Activated T-helper 2 cell treated with anti-CD3 and anti-CD28 coated beads, Interferon-gamma antibody, Interleukin-2, Interleukin-4, amounts not matched to agents 10 μg/mL and 5 μg/mL and 100 μg/mL, durations not matched to agents 14 hours and 24 hours and 36 hours (primary cell): ENCODE measurements around the gene CCR9. TPM values are rescaled to one million over a fixed set of nuclear protein-coding genes. Genes with fewer than 3 reads are reported as not detected.

ENCODE experiments used
- DNase-seq: peaks from one replicate; pipeline ENCODE4 v3.0.0; 2021; ENCODE audit warnings: low spot score
- H3K27ac Mint-ChIP-seq: one replicate; pipeline ENCODE4 v1.8.0; 2021; ENCODE audit warnings: mixed read lengths
- H3K27me3 Mint-ChIP-seq: one replicate; pipeline ENCODE4 v1.8.0; 2021; ENCODE audit warnings: low read depth, mixed read lengths
- H3K36me3 Mint-ChIP-seq: one replicate; pipeline ENCODE4 v1.8.0; 2021; ENCODE audit warnings: low read depth, mixed read lengths
- H3K4me1 Mint-ChIP-seq: one replicate; pipeline ENCODE4 v1.8.0; 2021; ENCODE audit warnings: low read depth, mixed read lengths
- H3K4me3 Mint-ChIP-seq: one replicate; pipeline ENCODE4 v1.8.0; 2021; ENCODE audit warnings: low read depth, mild to moderate bottlenecking, moderate library complexity, mixed read lengths
- H3K9me3 Mint-ChIP-seq: one replicate; pipeline ENCODE4 v1.8.0; 2021; ENCODE audit warnings: mixed read lengths
- intact Hi-C: fragments of 100-400 bp; cut with micrococcal nuclease; formaldehyde crosslinking; loops from one replicate; pipeline ENCODE4 v1.15.1; 2023
- total RNA-seq: library from RNA; stranded (reverse); gene quantifications from 2 replicates; pipeline ENCODE4 v1.2.3, GENCODE V29; 2022

CCR9 gene
- total RNA-seq, 1 donor from 2014 or later = not detected

DNA sequence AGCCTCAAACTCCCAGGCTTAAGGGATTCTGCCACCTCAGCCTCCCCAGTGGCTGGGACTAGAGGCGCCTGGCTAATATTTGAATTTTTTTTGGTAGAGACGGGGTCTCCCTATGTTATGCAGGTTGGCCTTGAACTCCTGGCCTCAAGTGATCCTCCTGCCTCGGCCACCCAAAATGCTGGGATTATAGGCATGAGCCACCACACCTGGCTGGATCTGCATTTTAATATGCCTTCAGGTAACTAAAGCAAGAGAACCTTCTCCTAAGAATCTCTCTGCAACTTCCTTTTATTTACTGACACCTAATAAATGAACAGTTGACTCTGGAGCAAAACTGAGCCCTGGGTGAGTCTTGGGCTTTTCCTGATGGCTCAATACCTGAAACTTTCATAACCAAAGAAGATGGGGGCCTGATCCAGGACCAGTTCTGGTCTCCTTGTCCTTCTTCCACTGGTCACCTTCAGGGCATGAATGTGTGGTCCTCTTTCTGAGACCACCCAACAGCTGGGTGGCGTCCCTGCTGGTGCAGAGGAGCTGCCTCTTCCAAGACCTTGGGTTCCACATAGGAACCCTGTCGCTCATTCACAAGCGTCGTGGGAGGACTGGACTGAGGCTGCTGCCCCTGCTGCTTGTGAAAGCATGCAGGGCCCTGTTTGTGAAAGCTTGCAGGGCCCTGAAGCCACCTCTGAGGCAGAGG is 28.2 kb downstream of the CCR9 start:
- H3K27me3 Mint-ChIP-seq = peaks cover 50% of the 10 kb centered on the region
- no peak overlapping the region for H3K27ac Mint-ChIP-seq
- intact Hi-C loops = loop anchor here (1.0 to 5.0 kb wide), 3 partner anchors 33 to 458 kb away; partner anchors contain the start of genes CCR5 and LZTFL1
- no peak overlapping the region for H3K4me3 Mint-ChIP-seq
- H3K4me1 Mint-ChIP-seq = peaks cover 30% of the 10 kb centered on the region
- H3K36me3 Mint-ChIP-seq = peaks cover 23% of the 10 kb centered on the region
- DNase-seq = no peak
- no peaks in the 10 kb centered on the region for H3K9me3 Mint-ChIP-seq

DNA sequence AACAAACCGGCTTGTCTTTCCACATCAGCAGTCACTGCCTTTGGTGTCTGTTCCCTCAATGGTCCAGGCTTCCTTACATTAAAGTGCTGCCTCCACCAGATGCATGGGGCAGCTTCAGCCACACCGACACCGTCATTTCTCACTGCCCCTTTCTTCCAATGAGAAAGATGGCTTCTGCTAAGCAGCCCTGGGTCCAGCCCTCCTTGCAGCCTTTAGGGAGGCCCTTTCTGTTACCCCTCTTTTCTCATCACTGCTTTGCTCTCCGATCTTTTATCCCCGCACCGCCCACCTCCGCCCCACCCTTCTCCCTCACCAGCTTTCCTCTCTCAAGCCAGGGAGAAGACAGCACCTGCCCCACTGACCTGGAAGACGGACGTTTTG is 28.7 kb downstream of the CCR9 start:
- Mint-ChIP-seq H3K9me3 (no peaks in the 10 kb centered on the region), H3K27ac (peak overlapping the region; percentile 26), H3K36me3 (peaks cover 25% of the 10 kb centered on the region), H3K27me3 (peaks cover 44% of the 10 kb centered on the region), H3K4me3 (peak overlapping the region; percentile 41), H3K4me1 (peaks cover 29% of the 10 kb centered on the region)
- intact Hi-C loops = loop anchor here (1.0 to 5.0 kb wide), 3 partner anchors 34 to 457 kb away; partner anchors contain the start of genes CCR5 and LZTFL1
- no peak for DNase-seq

DNA sequence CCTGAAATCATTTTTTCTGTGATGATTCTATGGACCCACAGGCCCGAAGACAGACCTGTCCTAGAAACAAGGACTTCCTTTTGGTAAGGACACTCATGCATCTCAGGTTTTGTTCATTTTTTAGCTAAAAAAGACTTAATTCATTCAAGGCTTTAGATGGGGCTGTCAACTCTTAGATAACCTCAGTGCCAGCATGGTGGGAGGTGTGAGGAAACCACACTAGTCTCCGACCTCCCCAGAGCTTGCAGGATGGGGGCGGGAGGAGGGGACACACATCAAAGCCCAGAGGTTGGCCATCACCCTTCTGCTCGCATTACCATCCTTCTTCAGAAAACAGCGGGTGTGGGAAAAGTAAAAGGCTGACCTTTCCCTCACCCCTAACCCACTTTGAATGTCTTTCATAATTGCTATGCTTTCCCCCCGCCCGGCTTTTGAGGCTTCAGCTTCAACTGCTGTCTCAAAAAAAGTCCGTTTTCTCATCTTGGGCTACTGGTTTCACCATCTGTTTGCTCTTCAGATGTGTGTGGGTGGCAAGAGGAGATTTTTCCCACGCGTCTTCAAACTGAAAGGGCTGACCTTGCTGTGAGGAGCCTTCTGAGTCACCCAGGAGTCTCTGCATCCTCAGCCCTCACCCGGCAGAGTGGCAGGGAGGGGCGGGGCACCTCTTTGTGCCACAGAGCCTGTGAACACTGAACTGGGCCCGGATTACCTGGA is 29.3 kb downstream of the CCR9 start:
- H3K4me3 Mint-ChIP-seq = peak overlapping the region; percentile 23
- peaks cover 25% of the 10 kb centered on the region for H3K4me1 Mint-ChIP-seq
- H3K27me3 Mint-ChIP-seq = peaks cover 38% of the 10 kb centered on the region
- peak overlapping the region; percentile 51 for H3K27ac Mint-ChIP-seq
- intact Hi-C loops = loop anchor here (1.0 to 5.0 kb wide), 5 partner anchors 28 to 457 kb away; partner anchors contain the start of genes CCR5, CXCR6 and LZTFL1
- no peaks in the 10 kb centered on the region for H3K9me3 Mint-ChIP-seq
- H3K36me3 Mint-ChIP-seq = peaks cover 28% of the 10 kb centered on the region
- peak; percentile 68 for DNase-seq

DNA sequence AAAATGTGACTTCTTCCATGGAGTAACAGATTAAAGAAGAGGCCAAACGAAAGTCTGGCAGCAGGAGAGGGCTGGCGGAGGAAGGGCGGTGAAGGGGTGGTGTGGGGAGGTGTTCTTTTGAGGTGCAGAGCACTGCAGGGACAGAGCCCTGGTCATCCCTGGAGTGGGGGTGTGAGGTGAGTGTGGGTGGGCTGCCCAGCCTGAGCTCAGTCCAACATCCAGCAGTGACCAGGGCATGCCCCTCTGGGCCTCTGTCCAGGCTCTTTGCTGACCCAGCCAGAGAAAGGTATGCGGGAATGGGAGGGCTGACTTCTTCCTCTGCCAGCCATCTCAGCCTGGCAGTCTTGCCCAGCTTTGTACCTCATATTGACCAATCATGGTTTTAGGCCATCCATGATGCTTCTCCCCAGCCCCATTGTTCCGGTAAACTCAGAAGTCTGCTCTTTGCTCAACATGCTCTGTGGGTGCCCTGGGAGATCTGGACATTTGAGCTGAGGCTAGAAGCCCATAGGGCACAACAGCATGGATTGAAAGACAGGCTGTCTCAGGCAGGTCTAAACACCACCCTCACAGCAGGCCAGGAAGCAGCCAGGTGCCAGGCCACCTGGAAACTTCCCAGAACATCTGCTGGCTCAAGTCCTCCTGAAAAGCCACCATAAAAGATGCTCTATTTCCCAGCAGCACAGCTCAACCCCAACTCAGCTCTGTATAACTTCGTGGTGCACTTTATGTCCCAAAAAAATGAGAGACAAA is 31.0 kb downstream of the CCR9 start:
- no peak for DNase-seq
- Mint-ChIP-seq H3K9me3 (no peaks in the 10 kb centered on the region), H3K27me3 (peaks cover 24% of the 10 kb centered on the region), H3K4me3 (no peak overlapping the region), H3K4me1 (peaks cover 25% of the 10 kb centered on the region), H3K27ac (no peak overlapping the region), H3K36me3 (peaks cover 42% of the 10 kb centered on the region)
- intact Hi-C loops = loop anchor here (5.0 kb wide), 2 partner anchors 75 to 455 kb away; partner anchors contain the start of genes CCR5 and LZTFL1

DNA sequence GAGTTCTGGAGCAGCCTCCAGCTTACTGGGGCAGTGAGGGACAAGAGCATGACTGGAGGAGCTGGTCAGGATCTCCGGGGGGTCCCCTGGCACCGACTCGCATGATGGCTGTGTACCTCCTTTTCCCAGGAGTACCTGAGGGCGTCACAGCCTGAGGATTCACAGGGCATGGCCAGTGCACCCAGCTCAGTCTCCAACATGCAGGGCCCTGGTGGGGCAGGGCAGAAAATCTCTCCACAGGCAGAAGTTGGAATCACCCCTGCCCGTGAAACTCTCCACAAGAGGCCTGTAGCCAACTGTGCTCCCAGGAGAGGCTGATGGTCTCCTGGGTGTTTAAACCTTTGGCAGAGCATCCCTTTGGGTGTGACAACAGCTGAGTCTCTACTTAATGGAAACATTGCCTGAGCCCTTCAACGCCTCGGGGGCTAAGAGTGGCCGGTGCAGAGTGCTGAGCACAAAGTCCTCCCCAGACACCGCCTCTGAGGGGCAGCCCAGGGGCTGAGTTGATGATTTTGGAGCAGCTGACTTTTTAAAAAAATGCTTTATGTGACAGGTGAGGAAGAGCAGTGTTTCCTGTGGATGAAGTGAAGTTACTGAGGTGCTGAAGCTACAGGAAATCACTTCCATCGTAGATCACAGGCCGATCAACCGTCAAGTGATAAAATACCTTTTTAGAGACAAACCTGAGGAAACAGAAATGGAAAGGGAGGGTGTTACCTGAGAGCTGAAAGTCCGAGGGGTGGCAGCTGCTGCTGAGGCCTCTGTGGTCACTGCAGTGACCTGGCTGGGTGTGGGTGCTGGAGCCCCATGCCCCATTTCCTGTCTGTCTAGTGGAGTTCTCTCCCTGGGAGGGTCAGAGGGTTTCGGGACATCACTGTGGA is 35.1 kb downstream of the CCR9 start:
- Mint-ChIP-seq H3K27me3 (peaks cover 3% of the 10 kb centered on the region), H3K36me3 (peaks cover 67% of the 10 kb centered on the region), H3K9me3 (no peaks in the 10 kb centered on the region), H3K4me1 (peaks cover 7% of the 10 kb centered on the region), H3K27ac (no peak overlapping the region), H3K4me3 (no peak overlapping the region)
- intact Hi-C loops = no loop called here
- DNase-seq = no peak

DNA sequence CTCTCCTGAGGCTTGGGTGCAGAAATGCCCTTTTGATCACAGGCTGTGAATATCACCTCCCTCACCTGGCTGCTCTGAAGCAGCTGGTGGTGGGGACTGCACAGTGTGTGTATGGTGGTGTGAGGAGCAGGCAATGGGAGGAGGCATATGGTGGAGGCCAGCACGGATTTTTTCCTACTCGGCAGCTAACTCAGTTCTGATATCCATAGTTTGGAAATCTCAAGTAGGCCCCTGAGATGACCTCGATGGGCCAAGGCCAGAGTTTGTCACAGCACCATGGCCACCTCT is 35.6 kb downstream of the CCR9 start:
- Mint-ChIP-seq H3K4me1 (peaks cover 1% of the 10 kb centered on the region), H3K4me3 (no peak overlapping the region), H3K9me3 (no peaks in the 10 kb centered on the region), H3K27me3 (peaks cover under 1% of the 10 kb centered on the region), H3K36me3 (peaks cover 70% of the 10 kb centered on the region), H3K27ac (no peak overlapping the region)
- no peak for DNase-seq
- intact Hi-C loops = no loop called here

DNA sequence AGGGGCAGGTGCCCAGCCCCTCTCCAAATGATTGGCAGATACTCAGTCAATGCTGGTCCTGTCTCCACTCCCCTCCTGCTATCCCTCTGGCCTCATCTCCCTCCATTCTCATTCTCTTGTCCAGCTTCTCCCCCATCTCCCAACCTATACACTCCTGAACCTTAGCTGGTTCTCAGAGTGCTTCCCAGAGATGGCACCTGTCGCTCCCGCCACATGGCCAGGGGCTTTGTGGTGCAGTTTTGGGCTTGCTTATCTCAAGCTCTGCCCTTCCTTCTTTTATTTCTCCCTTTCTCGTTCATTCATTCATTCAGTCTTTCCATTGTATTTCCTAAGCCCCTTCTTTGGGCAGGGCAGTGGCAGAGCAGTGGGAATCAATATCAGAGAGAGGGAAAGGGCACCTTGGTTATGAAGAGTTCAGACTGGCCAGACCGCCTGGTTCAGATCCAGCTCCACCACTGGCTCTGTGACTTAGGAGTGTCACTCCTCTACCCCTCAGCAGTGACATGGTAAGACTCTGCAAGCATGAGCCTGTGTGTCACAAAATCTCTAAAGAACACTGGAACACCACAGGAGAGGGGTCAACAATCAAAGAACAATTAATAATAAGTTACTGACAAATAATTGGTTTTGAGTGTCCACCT is 36.7 kb downstream of the CCR9 start:
- DNase-seq = no peak
- no peak overlapping the region for H3K27ac Mint-ChIP-seq
- intact Hi-C loops = no loop called here
- H3K36me3 Mint-ChIP-seq = peaks cover 80% of the 10 kb centered on the region
- no peaks in the 10 kb centered on the region for H3K4me1 Mint-ChIP-seq
- no peaks in the 10 kb centered on the region for H3K27me3 Mint-ChIP-seq
- H3K9me3 Mint-ChIP-seq = no peaks in the 10 kb centered on the region
- no peak overlapping the region for H3K4me3 Mint-ChIP-seq

DNA sequence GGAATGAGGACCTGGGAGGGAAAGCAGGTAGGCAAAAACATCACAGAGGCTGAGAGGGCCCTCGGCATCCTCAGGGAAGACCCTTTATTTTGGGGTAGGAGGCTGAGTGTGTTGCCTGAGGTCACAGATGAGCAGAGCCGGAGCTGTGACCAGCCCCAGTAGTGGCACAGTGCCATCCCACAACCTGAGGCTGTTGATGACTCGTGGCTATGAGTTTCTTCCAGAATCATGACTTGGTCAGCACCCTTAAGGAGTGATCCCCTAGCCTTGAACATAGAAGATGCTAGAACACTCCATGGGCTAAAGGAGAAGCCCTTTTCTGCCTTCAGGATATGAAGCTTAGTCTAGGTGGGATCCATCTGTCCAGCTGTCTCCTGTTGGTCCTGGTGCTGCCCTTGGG is 37.4 kb downstream of the CCR9 start:
- no peak for DNase-seq
- H3K27ac Mint-ChIP-seq = no peak overlapping the region
- H3K4me3 Mint-ChIP-seq = no peak overlapping the region
- H3K4me1 Mint-ChIP-seq = no peaks in the 10 kb centered on the region
- H3K36me3 Mint-ChIP-seq = peaks cover 81% of the 10 kb centered on the region
- intact Hi-C loops = no loop called here
- H3K27me3 Mint-ChIP-seq = no peaks in the 10 kb centered on the region
- H3K9me3 Mint-ChIP-seq = no peaks in the 10 kb centered on the region

DNA sequence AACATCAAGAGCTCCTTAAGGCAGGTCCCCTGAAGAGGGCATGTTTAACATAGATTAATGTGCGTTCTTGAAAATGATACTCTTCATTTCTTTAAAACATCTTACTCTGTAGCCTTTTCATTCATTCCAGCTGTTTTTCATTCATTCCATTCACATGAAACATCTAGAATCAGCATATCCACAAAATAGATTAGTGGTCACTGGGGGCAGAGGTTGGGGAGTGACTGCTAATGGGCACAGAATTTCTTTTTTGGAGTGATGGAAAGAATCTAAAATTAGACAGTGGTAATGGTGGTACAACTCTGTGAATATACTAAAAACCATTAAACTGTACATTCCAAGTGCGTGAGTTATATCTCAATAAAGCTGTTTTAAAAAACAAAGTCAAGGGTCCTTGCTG is 41.5 kb downstream of the CCR9 start:
- intact Hi-C loops = no loop called here
- H3K9me3 Mint-ChIP-seq = no peaks in the 10 kb centered on the region
- H3K27ac Mint-ChIP-seq = no peak overlapping the region
- no peaks in the 10 kb centered on the region for H3K27me3 Mint-ChIP-seq
- no peaks in the 10 kb centered on the region for H3K4me1 Mint-ChIP-seq
- no peak overlapping the region for H3K4me3 Mint-ChIP-seq
- DNase-seq = no peak
- peaks cover 86% of the 10 kb centered on the region for H3K36me3 Mint-ChIP-seq

DNA sequence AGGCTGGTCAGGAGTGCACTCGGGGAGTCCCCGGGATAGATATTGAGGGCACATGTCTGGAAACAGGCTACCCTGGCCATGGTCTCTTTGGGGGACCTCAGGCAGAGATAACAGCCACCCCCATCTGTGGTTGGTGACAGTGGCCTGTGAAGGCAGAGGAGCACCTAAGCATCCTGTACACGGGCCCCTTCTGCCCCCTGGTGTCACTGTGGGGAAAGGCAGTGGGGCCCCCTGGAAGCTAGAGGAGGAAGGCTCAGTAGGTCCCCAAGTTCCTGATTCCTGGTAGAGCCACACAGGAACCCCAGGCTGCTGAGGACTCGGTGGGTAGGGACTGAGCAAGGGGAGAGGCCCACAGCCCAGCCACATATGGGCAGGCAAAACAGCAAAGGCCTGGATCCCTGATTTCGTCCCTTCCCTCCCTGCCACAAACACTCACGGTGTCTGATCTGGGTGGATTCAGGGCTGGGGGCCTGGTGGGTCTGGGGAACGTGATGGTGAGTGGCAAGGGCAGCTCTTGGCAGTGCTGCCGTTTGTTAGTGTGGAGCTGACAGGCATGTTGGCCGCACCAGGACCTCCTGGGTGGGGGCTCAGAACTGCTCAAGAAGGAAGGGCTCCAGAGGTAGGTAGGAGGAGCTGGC is 42.8 kb downstream of the CCR9 start:
- intact Hi-C loops = loop anchor here (1.0 kb wide), 1 partner anchor 168 kb away; no protein-coding TSS in a partner anchor
- H3K36me3 Mint-ChIP-seq = peaks cover 87% of the 10 kb centered on the region
- DNase-seq = peak; percentile 49
- no peak overlapping the region for H3K4me3 Mint-ChIP-seq
- H3K4me1 Mint-ChIP-seq = no peaks in the 10 kb centered on the region
- no peaks in the 10 kb centered on the region for H3K9me3 Mint-ChIP-seq
- H3K27ac Mint-ChIP-seq = no peak overlapping the region
- H3K27me3 Mint-ChIP-seq = no peaks in the 10 kb centered on the region

DNA sequence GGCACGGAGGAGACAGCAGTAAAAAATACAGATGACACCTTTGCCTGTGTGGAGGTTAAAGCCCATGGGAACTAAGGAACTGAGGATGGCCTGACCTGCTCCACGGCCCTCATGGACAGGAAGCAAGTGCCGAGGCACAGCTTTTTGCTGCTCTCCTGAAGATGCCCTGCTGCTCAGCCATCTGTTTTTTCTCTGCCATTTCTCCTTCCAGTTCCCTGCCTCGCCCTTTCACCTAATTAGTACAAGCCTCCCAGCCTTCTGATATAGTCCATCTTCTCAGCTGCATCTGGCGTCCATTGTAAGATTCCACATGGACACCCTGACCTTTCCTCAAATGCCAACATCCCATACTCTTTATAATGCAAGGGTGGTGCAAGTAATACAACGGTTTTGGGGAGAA is 45.2 kb downstream of the CCR9 start:
- Mint-ChIP-seq H3K4me3 (no peak overlapping the region), H3K4me1 (no peaks in the 10 kb centered on the region), H3K27ac (no peak overlapping the region), H3K27me3 (no peaks in the 10 kb centered on the region), H3K9me3 (no peaks in the 10 kb centered on the region), H3K36me3 (peaks cover 95% of the 10 kb centered on the region)
- DNase-seq = no peak
- intact Hi-C loops = no loop called here
